Colonic mucosa (tissue), 4 donors: Measurements from ENCODE around the gene PRPF6. TPM values are rescaled to one million over a fixed set of nuclear protein-coding genes. Genes with fewer than 3 reads are reported as not detected.

ENCODE experiments used
- DNase-seq: peaks from one replicate; pipeline ENCODE4 v3.0.0-alpha.2; 2020
- H3K27ac ChIP-seq: fragments of 200-600 bp; one replicate; pipeline ENCODE4 v1.8.0; 2021
- H3K27me3 ChIP-seq: fragments of 200-600 bp; one replicate; pipeline ENCODE4 v1.8.0; 2021
- H3K36me3 ChIP-seq: fragments of 200-600 bp; one replicate; pipeline ENCODE4 v1.8.0; 2021
- H3K4me1 ChIP-seq: fragments of 200-600 bp; one replicate; pipeline ENCODE4 v1.8.0; 2021; ENCODE audit warnings: mild to moderate bottlenecking
- H3K4me3 ChIP-seq: fragments of 200-600 bp; one replicate; pipeline ENCODE4 v1.8.0; 2021
- H3K9ac ChIP-seq, 2 donors: one replicate each; pipeline ENCODE4 v1.7.0; 2013; ENCODE audit warnings: control low read depth in 2 of 2, low read depth in 2 of 2, low read length in 2 of 2
- H3K9me3 ChIP-seq: fragments of 200-600 bp; one replicate; pipeline ENCODE4 v1.8.0; 2021
- intact Hi-C: fragments of 100-400 bp; cut with DNase I; formaldehyde crosslinking; loops from one replicate; pipeline ENCODE4 v1.14.1; 2022
- total RNA-seq, 2 donors: library from RNA; stranded (reverse); fragmentation: NEBNext Ultra II Directional in 1 of 2; extraction: Animal tissue kit (Norgen Biotek cat#: 25700) in 1 of 2; gene quantifications; one replicate each; pipeline ENCODE4 v1.2.1, GENCODE V29; 2021
- TF ChIP-seq, protein P1 (sequence below): fragments of 200-600 bp; IDR thresholded peaks from one replicate; pipeline ENCODE4 v1.8.0; 2022; ENCODE audit warnings: antibody characterized with exemption, mild to moderate bottlenecking
- donor health status: healthy.
- donor health status: DM: no; HTN: no; CAD: no.
- donor health status: DM: no; HTN: no; CAD: no.

PRPF6 gene
- total RNA-seq, 2 donors from 2014 or later: 53.0 to 68.6 TPM

DNA sequence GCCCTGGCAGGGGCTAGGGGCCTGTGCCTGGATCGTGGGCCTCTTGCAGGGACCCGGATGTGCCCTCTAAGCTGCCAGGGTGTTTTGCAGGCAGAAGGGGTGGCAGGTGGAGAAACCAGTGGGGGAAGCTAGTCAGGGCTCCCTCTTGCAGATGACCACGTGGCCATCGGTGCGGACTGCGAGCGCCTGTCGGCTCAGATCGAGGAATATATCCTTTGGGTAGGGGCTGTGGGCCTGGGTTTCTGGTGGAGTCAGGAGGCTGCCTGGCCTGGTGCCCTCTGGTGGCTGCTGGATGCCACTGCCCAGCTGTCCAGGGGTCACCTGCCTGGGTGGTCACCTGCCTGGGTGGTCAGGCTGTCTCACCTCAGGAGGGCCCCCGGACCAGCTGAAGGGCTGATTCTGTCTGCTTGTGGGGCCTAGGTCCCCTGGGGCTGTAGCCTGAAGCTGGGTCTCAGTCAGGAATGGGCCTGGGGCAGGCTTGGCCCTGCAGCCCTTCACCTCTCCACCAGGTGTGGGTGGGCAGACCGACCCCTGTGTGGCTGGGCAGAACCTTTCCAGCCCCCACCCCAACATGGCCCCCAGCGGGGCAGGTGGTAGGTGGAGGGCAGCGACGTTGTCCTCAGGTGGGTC, 88.8 kb downstream of the PRPF6 start:
- DNase-seq: no peak
- intact Hi-C loops: no loop called here
- TF ChIP-seq, protein P1, sequence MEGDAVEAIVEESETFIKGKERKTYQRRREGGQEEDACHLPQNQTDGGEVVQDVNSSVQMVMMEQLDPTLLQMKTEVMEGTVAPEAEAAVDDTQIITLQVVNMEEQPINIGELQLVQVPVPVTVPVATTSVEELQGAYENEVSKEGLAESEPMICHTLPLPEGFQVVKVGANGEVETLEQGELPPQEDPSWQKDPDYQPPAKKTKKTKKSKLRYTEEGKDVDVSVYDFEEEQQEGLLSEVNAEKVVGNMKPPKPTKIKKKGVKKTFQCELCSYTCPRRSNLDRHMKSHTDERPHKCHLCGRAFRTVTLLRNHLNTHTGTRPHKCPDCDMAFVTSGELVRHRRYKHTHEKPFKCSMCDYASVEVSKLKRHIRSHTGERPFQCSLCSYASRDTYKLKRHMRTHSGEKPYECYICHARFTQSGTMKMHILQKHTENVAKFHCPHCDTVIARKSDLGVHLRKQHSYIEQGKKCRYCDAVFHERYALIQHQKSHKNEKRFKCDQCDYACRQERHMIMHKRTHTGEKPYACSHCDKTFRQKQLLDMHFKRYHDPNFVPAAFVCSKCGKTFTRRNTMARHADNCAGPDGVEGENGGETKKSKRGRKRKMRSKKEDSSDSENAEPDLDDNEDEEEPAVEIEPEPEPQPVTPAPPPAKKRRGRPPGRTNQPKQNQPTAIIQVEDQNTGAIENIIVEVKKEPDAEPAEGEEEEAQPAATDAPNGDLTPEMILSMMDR: peak; percentile 66

DNA sequence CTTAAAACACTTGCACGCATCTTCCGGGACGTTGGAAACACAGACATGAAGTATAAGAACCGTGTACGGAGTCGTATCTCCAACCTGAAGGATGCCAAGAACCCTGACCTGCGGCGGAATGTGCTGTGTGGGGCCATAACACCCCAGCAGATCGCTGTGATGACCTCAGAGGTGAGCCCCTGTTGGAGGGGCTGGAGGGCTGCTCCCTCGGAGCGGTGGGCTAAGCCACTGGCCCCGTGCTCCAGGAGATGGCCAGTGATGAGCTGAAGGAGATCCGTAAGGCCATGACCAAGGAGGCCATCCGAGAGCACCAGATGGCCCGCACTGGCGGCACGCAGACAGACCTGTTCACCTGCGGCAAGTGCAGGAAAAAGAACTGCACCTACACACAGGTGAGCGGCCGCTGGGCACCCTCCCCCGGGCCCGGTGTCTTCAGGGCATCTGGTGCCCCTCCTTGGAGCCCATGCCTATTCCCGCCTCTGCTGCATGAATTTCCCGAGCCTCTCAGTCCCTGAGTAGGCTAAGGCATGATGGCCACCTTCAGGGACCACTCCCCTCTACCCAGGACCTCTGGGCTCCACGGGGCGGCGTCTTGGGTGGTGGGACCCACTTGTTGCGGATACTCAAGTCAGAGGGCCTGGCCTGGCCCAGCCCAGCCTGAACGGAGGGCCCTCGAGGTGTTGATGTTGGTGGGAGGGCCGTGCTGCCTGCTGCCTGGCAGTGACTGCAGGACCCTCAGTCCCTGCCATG, 89.5 kb downstream of the PRPF6 start:
- DNase-seq: no peak
- Histone ChIP-seq H3K27me3 (no peaks in the 10 kb centered on the region), H3K9me3 (no peaks in the 10 kb centered on the region), H3K27ac (no peak overlapping the region), H3K36me3 (no peaks in the 10 kb centered on the region), H3K4me3 (no peak overlapping the region), H3K9ac (no peak overlapping the region), H3K4me1 (no peaks in the 10 kb centered on the region)
- intact Hi-C loops: no loop called here
- TF ChIP-seq, protein P1: no peak

More for the DNA sequence above, 88.8 kb downstream of the PRPF6 start:
- Histone ChIP-seq H3K9me3 (no peaks in the 10 kb centered on the region), H3K9ac (no peak overlapping the region), H3K27me3 (no peaks in the 10 kb centered on the region), H3K36me3 (no peaks in the 10 kb centered on the region), H3K4me1 (no peaks in the 10 kb centered on the region), H3K4me3 (no peak overlapping the region), H3K27ac (no peak overlapping the region)

DNA sequence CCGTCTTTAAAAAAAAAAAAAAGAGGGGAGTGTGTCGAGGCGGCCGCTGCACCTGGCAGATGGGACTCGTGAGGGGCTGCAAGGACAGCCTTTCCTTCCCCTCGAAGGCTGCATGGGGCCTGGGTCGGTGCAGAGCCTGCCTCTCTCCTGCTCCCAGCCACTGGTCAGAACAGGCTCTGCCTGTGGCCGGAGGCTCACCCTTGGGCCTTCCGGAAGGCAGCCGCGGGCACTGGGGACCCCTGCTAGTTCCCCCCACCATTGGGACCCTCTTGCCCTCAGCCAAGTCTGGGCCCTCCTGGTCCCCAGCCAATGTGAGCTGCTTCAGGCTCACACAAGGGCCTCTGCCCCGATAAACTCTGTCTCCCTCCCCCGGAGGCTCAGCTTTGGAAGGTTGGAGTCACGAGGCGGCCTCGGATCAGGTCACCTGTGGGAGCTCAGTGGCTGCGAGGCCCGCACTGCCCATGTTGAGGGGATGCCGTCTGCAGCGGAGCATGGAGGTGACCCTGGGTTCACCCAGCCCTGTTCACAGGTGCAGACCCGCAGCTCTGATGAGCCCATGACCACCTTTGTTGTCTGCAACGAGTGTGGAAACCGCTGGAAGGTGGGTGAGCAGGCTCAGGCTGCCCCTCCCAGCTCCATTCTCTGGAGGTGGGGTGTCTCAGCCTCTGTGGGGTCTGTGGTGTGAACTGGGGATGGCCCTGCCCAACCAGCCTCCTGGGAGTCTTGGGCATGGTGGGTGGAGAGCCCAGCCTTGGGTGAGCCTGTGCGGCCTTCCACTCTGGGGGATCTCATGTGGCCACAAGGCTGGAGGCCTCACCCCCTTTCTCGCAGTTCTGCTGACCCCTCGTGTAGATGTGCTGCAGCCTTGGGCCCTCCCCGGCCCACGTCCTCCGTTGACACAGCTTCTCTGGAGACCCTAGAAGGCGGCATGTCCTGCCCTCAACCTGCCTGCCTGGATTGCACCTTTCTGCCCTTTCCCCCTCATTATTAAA, 90.7 kb downstream of the PRPF6 start:
- Histone ChIP-seq H3K36me3 (no peaks in the 10 kb centered on the region), H3K9ac (no peak overlapping the region), H3K27me3 (no peaks in the 10 kb centered on the region), H3K4me3 (no peak overlapping the region), H3K4me1 (no peaks in the 10 kb centered on the region), H3K27ac (no peak overlapping the region), H3K9me3 (no peaks in the 10 kb centered on the region)
- TF ChIP-seq, protein P1: no peak
- intact Hi-C loops: no loop called here
- no peak for DNase-seq

DNA sequence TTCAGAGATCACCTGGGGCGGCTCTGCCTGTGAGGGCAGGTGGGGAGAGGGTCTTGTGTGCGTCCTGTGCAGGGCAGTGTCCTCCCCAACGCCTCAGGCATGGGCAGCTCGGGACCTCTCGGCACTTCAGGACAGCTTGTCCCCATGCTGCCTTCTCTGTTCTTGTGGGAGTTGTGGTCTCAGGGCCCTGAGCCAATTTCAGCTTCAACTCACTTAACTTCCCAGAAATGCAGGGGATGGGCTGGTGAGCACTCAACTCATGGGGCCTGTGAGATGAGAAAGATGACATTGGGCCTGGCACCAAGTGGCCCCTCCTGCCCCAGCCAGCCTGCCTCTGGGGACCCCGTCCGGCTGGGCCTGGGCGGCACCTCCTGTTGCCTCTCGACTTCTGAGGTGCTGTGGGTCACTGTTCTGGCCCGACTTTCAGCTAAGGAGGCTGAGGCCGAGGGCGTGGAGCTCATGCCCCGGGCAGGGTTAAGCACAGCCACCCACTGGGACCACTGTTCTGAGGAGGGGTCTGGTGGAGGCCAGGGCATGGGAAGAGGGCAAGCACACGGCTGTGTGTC, 91.6 kb downstream of the PRPF6 start:
- TF ChIP-seq, protein P1: no peak
- no peak for DNase-seq
- no peaks in the 10 kb centered on the region for H3K9me3 ChIP-seq
- no peak overlapping the region for H3K4me3 ChIP-seq
- no peaks in the 10 kb centered on the region for H3K27me3 ChIP-seq
- H3K36me3 ChIP-seq: no peaks in the 10 kb centered on the region
- H3K9ac ChIP-seq: no peak overlapping the region
- intact Hi-C loops: no loop called here
- H3K27ac ChIP-seq: no peak overlapping the region
- H3K4me1 ChIP-seq: no peaks in the 10 kb centered on the region
